Fibroblast of villous mesenchyme (primary cell): ENCODE results near the gene MRPL58. TPM values are rescaled to one million over a fixed set of nuclear protein-coding genes. Genes with fewer than 3 reads are reported as not detected.

Experiments used
- DNase-seq: peaks from one replicate; pipeline ENCODE4 v3.0.0-alpha.2; 2010; ENCODE audit warnings: low read depth
- H3K4me3 ChIP-seq: 2 replicates; pipeline ENCODE4 v1.5.1; 2011; ENCODE audit warnings: low read depth, mild to moderate bottlenecking, low read length
- total RNA-seq: library from RNA; depleted of rRNA; stranded (reverse); fragments of >200 nt; gene quantifications from 2 replicates; pipeline ENCODE4 v1.2.3, GENCODE V29; 2012
- TF ChIP-seq, protein P1 (sequence below): IDR thresholded peaks from 2 replicates; pipeline ENCODE4 v1.5.1; 2012; ENCODE audit warnings: low read depth, mild to moderate bottlenecking, low read length; ENCODE audit not compliant: insufficient read depth

The MRPL58 gene
- total RNA-seq, 1 donor, result 23.7 TPM

DNA sequence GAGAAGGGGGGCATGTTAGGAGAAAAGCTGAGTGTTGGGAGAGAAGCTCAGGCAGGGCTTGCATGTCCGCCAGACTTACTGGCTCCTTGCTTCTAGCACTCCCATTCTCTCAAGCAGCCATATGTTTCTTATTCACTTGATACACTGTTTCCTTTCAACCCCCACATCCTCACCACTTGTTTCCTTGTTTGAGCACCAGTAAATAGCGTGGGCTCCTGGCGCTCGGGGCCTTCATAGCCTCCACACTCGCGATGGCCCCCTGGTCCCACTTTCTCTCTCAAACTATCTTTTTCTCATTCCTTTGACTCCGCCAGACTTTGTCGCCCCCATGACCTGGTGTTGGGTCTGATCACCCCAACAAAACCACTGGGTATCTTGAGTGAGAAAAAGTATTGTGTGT lies 17.7 kb downstream of the MRPL58 start:
- no peak for DNase-seq
- no peak overlapping the region for H3K4me3 ChIP-seq
- TF ChIP-seq, protein P1, sequence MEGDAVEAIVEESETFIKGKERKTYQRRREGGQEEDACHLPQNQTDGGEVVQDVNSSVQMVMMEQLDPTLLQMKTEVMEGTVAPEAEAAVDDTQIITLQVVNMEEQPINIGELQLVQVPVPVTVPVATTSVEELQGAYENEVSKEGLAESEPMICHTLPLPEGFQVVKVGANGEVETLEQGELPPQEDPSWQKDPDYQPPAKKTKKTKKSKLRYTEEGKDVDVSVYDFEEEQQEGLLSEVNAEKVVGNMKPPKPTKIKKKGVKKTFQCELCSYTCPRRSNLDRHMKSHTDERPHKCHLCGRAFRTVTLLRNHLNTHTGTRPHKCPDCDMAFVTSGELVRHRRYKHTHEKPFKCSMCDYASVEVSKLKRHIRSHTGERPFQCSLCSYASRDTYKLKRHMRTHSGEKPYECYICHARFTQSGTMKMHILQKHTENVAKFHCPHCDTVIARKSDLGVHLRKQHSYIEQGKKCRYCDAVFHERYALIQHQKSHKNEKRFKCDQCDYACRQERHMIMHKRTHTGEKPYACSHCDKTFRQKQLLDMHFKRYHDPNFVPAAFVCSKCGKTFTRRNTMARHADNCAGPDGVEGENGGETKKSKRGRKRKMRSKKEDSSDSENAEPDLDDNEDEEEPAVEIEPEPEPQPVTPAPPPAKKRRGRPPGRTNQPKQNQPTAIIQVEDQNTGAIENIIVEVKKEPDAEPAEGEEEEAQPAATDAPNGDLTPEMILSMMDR, result no peak

DNA sequence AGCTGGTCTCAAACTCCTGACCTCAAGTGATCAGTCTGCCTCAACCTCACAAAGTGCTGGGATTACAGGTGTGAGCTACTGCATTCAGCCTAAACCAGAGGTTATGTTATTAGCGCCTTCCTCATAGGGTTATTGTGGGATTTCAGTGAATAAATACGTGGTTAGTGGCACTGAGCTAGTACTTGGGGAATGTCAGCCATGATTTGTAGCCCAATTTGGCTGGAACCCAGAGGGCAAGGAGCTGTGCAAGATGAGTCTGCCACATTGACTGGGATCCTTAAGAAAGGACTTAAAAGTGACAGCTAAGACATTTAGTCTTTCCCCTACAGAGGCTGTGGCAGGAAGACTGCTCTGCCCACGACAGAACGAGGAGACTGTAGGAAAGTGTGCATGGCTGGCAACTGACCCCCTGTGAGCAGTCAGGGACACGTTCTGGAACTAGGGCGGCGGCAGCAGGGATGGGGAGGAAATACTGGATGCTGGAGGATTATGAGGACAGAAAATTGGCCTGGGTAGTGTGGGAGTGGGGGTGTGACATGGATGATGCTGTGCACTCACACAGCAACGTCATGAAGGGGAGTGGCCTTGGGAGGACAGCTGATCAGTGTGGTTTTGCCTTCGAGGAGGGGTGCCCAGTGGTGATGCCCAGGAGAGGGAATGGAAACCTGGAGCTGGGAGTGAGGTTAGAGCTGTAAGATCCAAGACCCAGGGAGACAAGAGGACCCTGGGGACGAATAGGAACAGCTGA lies 19.7 kb downstream of the MRPL58 start:
- TF ChIP-seq, protein P1, result no peak
- peak; percentile 93 for DNase-seq

DNA sequence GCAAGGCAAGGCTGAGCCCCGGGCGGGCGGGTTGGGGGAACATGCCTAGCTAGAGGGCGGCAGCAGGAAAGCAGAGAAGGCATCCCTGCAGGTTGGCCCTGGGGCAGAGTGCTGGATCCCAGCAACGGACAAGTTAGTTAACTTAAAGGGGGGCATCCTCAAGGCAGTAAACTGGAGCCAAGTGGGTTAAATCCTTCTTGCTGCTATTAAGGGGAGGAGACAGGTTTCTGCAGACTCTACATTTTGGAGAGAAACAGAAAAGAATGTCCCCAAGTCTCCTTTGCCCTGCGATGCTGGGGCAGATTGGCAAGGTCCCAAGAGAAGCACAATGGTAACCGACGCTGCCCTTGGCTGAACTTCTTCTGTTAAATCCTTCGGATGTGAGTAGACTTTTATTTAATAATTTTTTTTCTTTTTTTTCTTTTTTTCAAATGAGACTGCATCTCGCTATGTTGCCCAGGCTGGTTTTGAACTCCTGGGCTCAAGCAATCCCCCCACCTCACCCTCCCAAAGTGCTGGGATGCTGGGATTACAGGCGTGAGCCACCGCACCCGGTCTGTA lies 20.3 kb downstream of the MRPL58 start:
- peak overlapping the region; percentile 80 for H3K4me3 ChIP-seq
- TF ChIP-seq, protein P1, result no peak
- no peak for DNase-seq

More for the DNA sequence above, 19.7 kb downstream of the MRPL58 start:
- H3K4me3 ChIP-seq, result peak overlapping the region; percentile 80

DNA sequence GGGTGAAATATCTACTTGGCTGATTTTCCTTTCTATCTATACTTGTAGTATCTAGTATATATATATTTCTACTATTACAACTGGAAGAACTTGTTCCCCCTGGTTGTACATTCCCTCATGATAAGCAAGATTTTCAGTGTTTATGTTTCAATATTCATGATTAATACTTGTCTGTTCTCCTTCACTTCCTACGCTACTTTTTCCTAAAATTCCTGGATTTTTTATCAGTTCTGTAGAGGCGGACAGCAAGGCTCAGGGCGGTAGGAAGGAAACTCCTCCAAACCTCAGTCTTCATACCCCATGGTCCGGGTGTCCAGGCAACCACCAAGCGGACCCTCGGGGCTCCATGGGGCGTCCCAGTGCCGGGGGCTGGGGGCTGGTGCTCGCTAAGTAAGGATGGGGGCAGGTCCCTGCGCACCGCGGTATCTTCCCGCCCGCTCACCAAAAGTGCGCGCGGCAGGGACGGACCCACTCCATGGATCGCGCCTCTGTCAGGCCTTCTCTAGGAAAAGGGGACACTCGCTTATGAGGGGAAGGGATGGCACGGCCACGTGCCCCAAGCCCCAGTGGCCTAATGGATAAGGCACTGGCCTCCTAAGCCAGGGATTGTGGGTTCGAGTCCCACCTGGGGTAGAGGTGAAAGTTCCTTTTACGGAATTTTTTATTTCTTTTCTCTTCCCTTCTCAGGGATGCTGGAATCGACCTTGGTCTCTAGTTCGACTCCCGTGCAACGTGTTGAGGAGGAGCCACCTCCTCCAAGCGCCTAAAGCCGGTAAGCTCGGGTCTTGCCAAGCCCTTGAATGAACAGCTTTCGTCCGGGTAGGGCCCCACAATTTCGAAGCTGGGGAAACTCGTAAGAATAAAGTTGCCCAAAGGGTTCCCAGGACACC lies 21.1 kb downstream of the MRPL58 start:
- peak overlapping the region; percentile 80 for H3K4me3 ChIP-seq
- DNase-seq, result peak; percentile 90
- TF ChIP-seq, protein P1, result no peak

DNA sequence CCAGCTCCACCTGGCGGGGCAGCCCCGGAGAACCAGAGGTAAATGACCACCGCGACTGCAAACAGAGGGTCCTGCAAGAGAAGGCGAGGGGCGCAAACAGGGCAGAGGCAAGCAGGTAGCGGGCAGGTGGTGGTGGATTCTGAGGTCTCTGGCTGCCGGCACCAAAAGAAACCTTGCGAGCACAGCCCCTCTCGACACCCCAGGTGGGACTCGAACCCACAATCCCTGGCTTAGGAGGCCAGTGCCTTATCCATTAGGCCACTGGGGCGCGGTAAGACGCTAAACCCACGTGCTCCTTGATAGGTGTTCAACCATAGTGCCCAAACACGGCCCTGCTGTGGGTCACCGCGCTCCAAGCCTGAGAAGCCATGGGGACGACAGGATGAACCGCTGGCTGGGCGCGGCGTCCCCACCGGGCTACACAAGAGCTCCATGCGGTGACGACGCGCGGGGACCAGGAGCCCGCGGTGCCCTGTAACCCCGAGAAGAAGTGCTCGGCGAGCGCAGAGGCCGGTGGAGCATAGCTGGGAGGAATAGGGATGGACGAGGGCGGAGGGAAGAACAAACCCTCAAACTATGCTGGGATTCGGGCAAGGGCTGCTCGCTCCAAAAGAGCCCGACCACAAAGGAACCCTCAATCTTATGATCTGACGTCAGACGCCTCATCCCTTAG lies 21.9 kb downstream of the MRPL58 start:
- H3K4me3 ChIP-seq, result peak overlapping the region; percentile 80
- TF ChIP-seq, protein P1, result no peak
- DNase-seq, result peak; percentile 83

DNA sequence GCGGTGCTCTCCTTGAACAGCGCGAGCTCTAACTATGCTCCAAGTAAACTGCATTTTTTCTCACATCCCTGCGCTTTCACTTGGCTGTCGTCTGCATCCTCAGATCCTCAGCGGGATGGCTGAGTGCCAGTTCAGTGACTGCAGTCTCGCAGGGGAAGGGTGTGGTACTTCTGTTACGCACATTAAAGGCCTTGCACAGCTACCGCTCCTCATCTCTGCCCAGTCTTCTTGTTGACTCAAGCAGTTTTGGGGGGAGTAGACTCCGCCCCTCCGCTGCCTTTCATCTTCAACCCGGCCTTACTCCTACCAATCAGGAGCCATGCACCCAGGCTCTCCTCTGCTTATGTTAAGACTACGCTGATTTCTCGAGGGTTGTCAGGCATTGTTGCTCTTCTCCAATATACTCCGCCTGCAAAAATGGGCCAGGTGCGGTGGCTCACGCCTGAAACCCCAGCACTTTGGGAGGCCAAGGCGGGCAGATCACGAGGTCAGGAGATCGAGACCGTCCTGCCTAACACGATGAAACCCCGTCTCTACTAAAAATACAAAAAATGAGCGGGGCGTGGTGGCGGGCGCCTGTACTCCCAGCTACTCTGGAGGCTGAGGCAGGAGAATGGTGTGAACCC lies 24.3 kb downstream of the MRPL58 start:
- peak; percentile 98 for DNase-seq
- peak overlapping the region; percentile 7 for H3K4me3 ChIP-seq
- TF ChIP-seq, protein P1, result no peak
